HepG2 (cell line): Measurements from ENCODE around the gene HIC1. TPM values are rescaled to one million over a fixed set of nuclear protein-coding genes. Genes with fewer than 3 reads are reported as not detected.
A peak's percentile ranks its signal among the peaks of the same experiment; 100 is the strongest.

Experiments
- CHD2 ChIP-seq: IDR thresholded peaks from 2 replicates; pipeline ENCODE4 v1.6.1; 2011; ENCODE audit warnings: low read depth, low read length, improper control_type of control experiment
- HIVEP1 ChIP-seq: sonication (generic); formaldehyde crosslinking; IDR thresholded peaks from 2 replicates; pipeline ENCODE4 v1.4.0; 2020; ENCODE audit warnings: mild to moderate bottlenecking, missing genetic modification reagents
- HNRNPK ChIP-seq: fragments of 200-400 bp; formaldehyde crosslinking; IDR thresholded peaks from 2 replicates; pipeline ENCODE4 v1.6.1; 2018; ENCODE audit warnings: low read length, low read depth, moderate library complexity, mild to moderate bottlenecking; ENCODE audit not compliant: poor library complexity, severe bottlenecking
- IRF2 ChIP-seq: IDR thresholded peaks from 2 replicates; pipeline ENCODE4 v1.6.1; 2018; ENCODE audit warnings: missing genetic modification reagents, missing compliant biosample characterization
- KDM5B ChIP-seq: sonication (generic); formaldehyde crosslinking; IDR thresholded peaks from 2 replicates; pipeline ENCODE4 v1.4.0; 2020; ENCODE audit warnings: missing genetic modification reagents, mild to moderate bottlenecking, borderline replicate concordance
- MXI1 ChIP-seq: IDR thresholded peaks from 3 replicates; pipeline ENCODE4 v1.6.1; 2012; ENCODE audit warnings: low read depth, low read length, inconsistent platforms, borderline replicate concordance
- NONO ChIP-seq, 2 experiments: fragments of 450-650 bp in 1 of 2; sonication (generic) in 1 of 2; formaldehyde crosslinking in 1 of 2; IDR thresholded peaks in 1 of 2; conservative IDR thresholded peaks in 1 of 2; 2 replicates each; pipeline versions ENCODE4 v1.6.1 to v1.8.0; 2017 to 2022; ENCODE audit warnings: mild to moderate bottlenecking in 1 of 2, missing genetic modification reagents in 1 of 2, moderate library complexity in 1 of 2
- RFX3 ChIP-seq: IDR thresholded peaks from 2 replicates; pipeline ENCODE4 v1.6.1; 2016; ENCODE audit warnings: missing biosample characterization, missing genetic modification reagents
- RFX5 ChIP-seq: IDR thresholded peaks from 2 replicates; pipeline ENCODE4 v1.6.1; 2011; ENCODE audit warnings: low read depth, low read length, improper control_type of control experiment
- SOX6 ChIP-seq, 2 experiments: fragments of 450-650 bp in 1 of 2; sonication (generic) in 1 of 2; formaldehyde crosslinking in 1 of 2; IDR thresholded peaks; 2 replicates each; pipeline versions ENCODE4 v1.4.0 to v1.6.1; 2017 to 2020; ENCODE audit warnings: antibody characterized with exemption in 1 of 2, mild to moderate bottlenecking in 1 of 2, missing genetic modification reagents in 1 of 2
- TBX2 ChIP-seq: sonication (generic); formaldehyde crosslinking; IDR thresholded peaks from 2 replicates; pipeline ENCODE4 v1.5.0; 2020; ENCODE audit warnings: missing genetic modification reagents, mild to moderate bottlenecking, borderline replicate concordance
- XRCC5 ChIP-seq: fragments of 200-400 bp; formaldehyde crosslinking; optimal IDR thresholded peaks from 2 replicates; pipeline ENCODE3; 2017; ENCODE audit warnings: mild to moderate bottlenecking, low read length
- ZNF598 ChIP-seq: sonication (generic); formaldehyde crosslinking; IDR thresholded peaks from 2 replicates; pipeline ENCODE4 v1.5.1; 2020; ENCODE audit warnings: mild to moderate bottlenecking, missing genetic modification reagents, borderline replicate concordance
- ZNF678 ChIP-seq: sonication (generic); formaldehyde crosslinking; IDR thresholded peaks from 2 replicates; pipeline ENCODE4 v1.4.0; 2020; ENCODE audit warnings: mild to moderate bottlenecking, missing genetic modification reagents
- ZSCAN31 ChIP-seq: sonication (generic); formaldehyde crosslinking; IDR thresholded peaks from 2 replicates; pipeline ENCODE4 v1.5.0; 2020; ENCODE audit warnings: low read depth, mild to moderate bottlenecking, missing genetic modification reagents
- polyA plus RNA-seq, 8 experiments: library from polyadenylated mRNA; depleted of rRNA in 3 of 8; stranded (reverse) in 7 of 8; unstranded in 1 of 8; fragments of >200 nt; fragmentation: Illumina TruSeq in 4 of 8; extraction: Trizol in 4 of 8; gene quantifications; 2 replicates each; pipeline versions ENCODE4 v1.2.1 to v1.2.3, GENCODE V29; 2011 to 2016; ENCODE audit warnings: low read depth in 4 of 8, missing spikeins in 1 of 8, mixed read lengths in 1 of 8; ENCODE audit not compliant: insufficient read depth in 1 of 8
- total RNA-seq, 5 experiments: library from RNA; depleted of rRNA; stranded (reverse); fragments of >200 nt; fragmentation: Illumina TruSeq; extraction: Trizol; gene quantifications; 2 replicates each; pipeline ENCODE4 v1.2.3, GENCODE V29; 2016; ENCODE audit warnings: low read depth in 1 of 5
- TF ChIP-seq, protein P1 (sequence below): sonication (generic); formaldehyde crosslinking; IDR thresholded peaks from 2 replicates; pipeline ENCODE4 v1.8.0; 2022; ENCODE audit warnings: missing genetic modification reagents, mild to moderate bottlenecking, borderline replicate concordance
- TF ChIP-seq, protein P2 (sequence below): sonication (generic); formaldehyde crosslinking; conservative IDR thresholded peaks from 2 replicates; pipeline ENCODE4 v1.8.0; 2022; ENCODE audit warnings: mild to moderate bottlenecking, moderate library complexity, missing genetic modification reagents
- TF ChIP-seq, protein P3 (sequence below): sonication (generic); formaldehyde crosslinking; IDR thresholded peaks from 2 replicates; pipeline ENCODE4 v1.4.0; 2020; ENCODE audit warnings: missing genetic modification reagents

HIC1 gene
- total and polyA plus RNA-seq, 2 of the 13 experiments (the other 11 are each of a cell fraction or from before 2014, with no cell fraction given), result 0.04 to 0.31 TPM

DNA sequence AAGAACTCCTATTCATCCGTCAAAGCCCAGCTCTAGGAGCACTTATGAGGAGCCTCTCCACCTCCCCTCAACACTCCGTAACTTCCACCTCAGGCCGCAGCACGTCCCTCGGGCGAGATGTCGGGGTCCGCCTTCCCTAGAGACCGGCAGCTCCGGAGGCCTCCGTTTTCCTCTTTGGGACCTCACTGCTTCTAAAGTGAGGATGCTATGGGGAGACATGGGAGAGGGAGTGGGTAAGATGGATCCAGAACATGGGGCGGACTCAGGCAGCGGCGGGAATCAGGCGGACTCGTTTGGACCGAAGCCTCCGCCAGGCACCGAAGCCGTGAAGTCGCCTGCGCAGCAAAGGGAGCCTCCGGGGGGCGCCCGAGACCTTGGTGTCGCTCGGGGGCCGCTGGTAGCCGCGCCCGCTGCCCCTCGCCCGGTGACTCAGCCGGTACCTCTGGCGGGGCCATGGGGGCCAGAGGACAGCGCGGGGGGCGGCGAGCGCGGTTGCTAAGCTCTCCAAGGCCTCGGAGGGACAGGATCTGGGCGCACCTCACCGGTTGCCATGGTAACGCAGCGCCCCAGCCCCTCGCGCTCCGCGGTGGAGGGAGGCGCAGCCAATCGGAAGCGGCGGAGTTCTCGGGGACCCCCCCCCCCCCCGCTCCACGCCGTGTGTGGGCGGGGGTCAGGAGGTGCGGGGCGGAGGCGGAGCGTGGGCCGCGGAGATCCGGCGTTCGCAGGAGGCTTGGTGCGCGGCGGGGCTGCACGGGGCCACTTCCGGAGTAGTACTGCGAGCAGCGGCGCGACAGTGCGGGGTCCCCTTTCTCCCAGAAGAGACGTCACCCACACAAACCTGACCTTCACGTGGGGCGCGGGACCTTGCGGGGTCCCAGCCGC is 1.3 kb upstream of the HIC1 start (continued):
- TF ChIP-seq, protein P1, sequence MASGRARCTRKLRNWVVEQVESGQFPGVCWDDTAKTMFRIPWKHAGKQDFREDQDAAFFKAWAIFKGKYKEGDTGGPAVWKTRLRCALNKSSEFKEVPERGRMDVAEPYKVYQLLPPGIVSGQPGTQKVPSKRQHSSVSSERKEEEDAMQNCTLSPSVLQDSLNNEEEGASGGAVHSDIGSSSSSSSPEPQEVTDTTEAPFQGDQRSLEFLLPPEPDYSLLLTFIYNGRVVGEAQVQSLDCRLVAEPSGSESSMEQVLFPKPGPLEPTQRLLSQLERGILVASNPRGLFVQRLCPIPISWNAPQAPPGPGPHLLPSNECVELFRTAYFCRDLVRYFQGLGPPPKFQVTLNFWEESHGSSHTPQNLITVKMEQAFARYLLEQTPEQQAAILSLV, result 0 out of 2 replicates have a peak, but pooled peaks have one; percentile 60
- 0 out of 2 replicates have a peak, but pooled peaks have one; percentile 33 for TF ChIP-seq ZNF598
- TF ChIP-seq, protein P2, sequence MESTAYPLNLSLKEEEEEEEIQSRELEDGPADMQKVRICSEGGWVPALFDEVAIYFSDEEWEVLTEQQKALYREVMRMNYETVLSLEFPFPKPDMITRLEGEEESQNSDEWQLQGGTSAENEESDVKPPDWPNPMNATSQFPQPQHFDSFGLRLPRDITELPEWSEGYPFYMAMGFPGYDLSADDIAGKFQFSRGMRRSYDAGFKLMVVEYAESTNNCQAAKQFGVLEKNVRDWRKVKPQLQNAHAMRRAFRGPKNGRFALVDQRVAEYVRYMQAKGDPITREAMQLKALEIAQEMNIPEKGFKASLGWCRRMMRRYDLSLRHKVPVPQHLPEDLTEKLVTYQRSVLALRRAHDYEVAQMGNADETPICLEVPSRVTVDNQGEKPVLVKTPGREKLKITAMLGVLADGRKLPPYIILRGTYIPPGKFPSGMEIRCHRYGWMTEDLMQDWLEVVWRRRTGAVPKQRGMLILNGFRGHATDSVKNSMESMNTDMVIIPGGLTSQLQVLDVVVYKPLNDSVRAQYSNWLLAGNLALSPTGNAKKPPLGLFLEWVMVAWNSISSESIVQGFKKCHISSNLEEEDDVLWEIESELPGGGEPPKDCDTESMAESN (CRISPR knock-in tag), result 0 out of 2 replicates have a peak, but pooled peaks have one; percentile 40
- peak; percentile 75 for TF ChIP-seq RFX3 (CRISPR knock-in tag)
- TF ChIP-seq, protein P3, sequence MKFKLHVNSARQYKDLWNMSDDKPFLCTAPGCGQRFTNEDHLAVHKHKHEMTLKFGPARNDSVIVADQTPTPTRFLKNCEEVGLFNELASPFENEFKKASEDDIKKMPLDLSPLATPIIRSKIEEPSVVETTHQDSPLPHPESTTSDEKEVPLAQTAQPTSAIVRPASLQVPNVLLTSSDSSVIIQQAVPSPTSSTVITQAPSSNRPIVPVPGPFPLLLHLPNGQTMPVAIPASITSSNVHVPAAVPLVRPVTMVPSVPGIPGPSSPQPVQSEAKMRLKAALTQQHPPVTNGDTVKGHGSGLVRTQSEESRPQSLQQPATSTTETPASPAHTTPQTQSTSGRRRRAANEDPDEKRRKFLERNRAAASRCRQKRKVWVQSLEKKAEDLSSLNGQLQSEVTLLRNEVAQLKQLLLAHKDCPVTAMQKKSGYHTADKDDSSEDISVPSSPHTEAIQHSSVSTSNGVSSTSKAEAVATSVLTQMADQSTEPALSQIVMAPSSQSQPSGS (CRISPR knock-in tag), result no peak
- no peak for TF ChIP-seq SOX6 (IDR thresholded peaks at IDR 0.05)
- TF ChIP-seq SOX6 (CRISPR knock-in tag; IDR thresholded peaks at IDR 0.05), result peak; percentile 29; the same call in 1 of the 2 replicates
- TF ChIP-seq RFX5, result peak; percentile 79
- TF ChIP-seq MXI1, result peak; percentile 26; the same call in 1 of the 3 replicates
- no peak for TF ChIP-seq NONO (IDR thresholded peaks at IDR 0.05)
- TF ChIP-seq NONO (CRISPR knock-in tag; conservative IDR thresholded peaks at IDR 0.05), result 0 out of 2 replicates have a peak, but pooled peaks have one; percentile 50
- 0 out of 2 replicates have a peak, but pooled peaks have one; percentile 30 for TF ChIP-seq ZNF678 (CRISPR knock-in tag)
- peak; percentile 57; the same call in 1 of the 2 replicates for TF ChIP-seq KDM5B (CRISPR knock-in tag)
- TF ChIP-seq HIVEP1 (CRISPR knock-in tag), result peak; percentile 64
- TF ChIP-seq CHD2, result 0 out of 2 replicates have a peak, but pooled peaks have one; percentile 32
- peak; percentile 71; the same call in 1 of the 2 replicates for TF ChIP-seq ZSCAN31
- TF ChIP-seq TBX2, result peak; percentile 67
- no peak for TF ChIP-seq IRF2
- TF ChIP-seq HNRNPK, result peak; percentile 64
- TF ChIP-seq XRCC5, result peak; percentile 66
